GM19455 (cell line): ENCODE results near the gene LMX1A.

Experiments
- ATAC-seq: cut with Tn5 transposase; IDR thresholded peaks from one replicate; pipeline ENCODE4 v1.9.1; 2021; ENCODE audit not compliant: unreplicated experiment

LMX1A gene

GRCh38 chr1:165224504-165224903 is 132.0 kb downstream of the LMX1A start:
- no peak for ATAC-seq

- ATAC-seq = no peak
Observed at GRCh38 chr1:165222580-165222979, 133.9 kb downstream of the LMX1A start.

GRCh38 chr1:165218731-165219130 is 137.8 kb downstream of the LMX1A start:
- ATAC-seq = no peak

- no peak for ATAC-seq
Observed at GRCh38 chr1:165217958-165218357, 138.6 kb downstream of the LMX1A start.

- no peak for ATAC-seq
Observed at GRCh38 chr1:165216254-165216653, 140.3 kb downstream of the LMX1A start.

GRCh38 chr1:165215676-165216075 is 140.8 kb downstream of the LMX1A start:
- ATAC-seq = no peak

- ATAC-seq = no peak
Observed at GRCh38 chr1:165212229-165212628, 144.3 kb downstream of the LMX1A start.

GRCh38 chr1:165207853-165208515 is 148.5 kb downstream of the LMX1A start:
- ATAC-seq = no peak

- ATAC-seq = no peak
Observed at GRCh38 chr1:165205145-165205544, 151.4 kb downstream of the LMX1A start.

GRCh38 chr1:165204548-165204947 is 152.0 kb downstream of the LMX1A start:
- ATAC-seq = no peak

- ATAC-seq = no peak
Observed at GRCh38 chr1:165191087-165191486, 165.4 kb downstream of the LMX1A start.

- ATAC-seq = no peak
Observed at GRCh38 chr1:165189913-165190312, 166.6 kb downstream of the LMX1A start.

GRCh38 chr1:165189011-165189410 is 167.5 kb downstream of the LMX1A start:
- ATAC-seq = no peak

GRCh38 chr1:165187031-165188009 is 169.2 kb downstream of the LMX1A start:
- ATAC-seq = no peak

GRCh38 chr1:165185161-165185889 is 171.2 kb downstream of the LMX1A start:
- ATAC-seq = no peak

GRCh38 chr1:165182975-165183374 is 173.5 kb downstream of the LMX1A start:
- no peak for ATAC-seq

GRCh38 chr1:165179306-165179705 is 177.2 kb downstream of the LMX1A start:
- no peak for ATAC-seq

- ATAC-seq = no peak
Observed at GRCh38 chr1:165174491-165174890, 182.0 kb downstream of the LMX1A start.

- no peak for ATAC-seq
Observed at GRCh38 chr1:165173818-165174217, 182.7 kb downstream of the LMX1A start.

- ATAC-seq = no peak
Observed at GRCh38 chr1:165173409-165173808, 183.1 kb downstream of the LMX1A start.

- no peak for ATAC-seq
Observed at GRCh38 chr1:165172666-165173065, 183.8 kb downstream of the LMX1A start.
